NCI-H446 treated with DMSO at 0.1 percent for 48 hours (cell line): ENCODE results near the gene NDRG4.

ENCODE experiments used
- DNase-seq: peaks from one replicate; lab custom pipeline; 2025; lab: John Stamatoyannopoulos, UW

NDRG4 gene

DNA sequence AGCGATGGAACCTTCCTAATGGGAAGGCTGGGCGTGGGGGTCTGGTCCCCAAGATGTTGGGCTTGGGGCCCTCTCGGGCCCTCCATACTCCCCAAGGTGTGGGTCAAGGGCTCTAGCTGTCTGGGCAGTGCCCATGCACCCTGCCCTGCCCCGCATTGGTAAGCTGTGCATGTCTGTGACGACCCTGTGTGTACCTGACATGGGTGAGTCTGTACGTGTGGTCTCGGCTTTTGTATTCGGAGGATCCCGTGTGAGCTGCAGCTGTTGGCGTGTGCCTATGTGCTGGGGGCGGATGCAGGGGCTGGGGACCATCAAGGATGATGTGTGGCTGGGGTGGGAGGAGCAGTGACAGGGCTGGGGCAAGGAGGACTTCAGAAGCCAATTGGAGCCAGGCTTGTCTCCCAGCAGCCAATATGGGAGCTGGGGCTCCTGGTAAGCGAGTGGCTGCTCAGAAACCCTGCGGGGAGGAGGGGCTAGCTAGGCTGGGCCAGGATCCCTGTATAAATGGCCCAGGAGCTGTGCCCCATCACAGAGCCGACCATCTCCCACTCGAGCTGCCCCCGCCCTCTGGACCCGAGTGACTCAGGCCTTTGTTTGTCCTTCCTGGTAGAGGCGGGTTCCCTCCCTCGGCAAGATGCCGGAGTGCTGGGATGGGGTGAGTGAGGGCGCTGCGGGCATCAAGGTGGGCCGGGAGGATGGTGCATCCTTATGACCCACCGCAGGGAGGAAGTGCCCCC is at the start of gene NDRG4:
Gene NDRG4, plus strand, starts transcription at position 529 of the 737 bp plus-strand sequence. Its CDS starts 106 bp downstream, at position 635.
- no peak for DNase-seq

- DNase-seq, result no peak
These were observed 49.4 kb upstream of the NDRG4 start for GRCh38 chr16:58450590-58450989.

- no peak for DNase-seq
These were observed 48.7 kb upstream of the NDRG4 start for GRCh38 chr16:58451265-58451689.

DNA sequence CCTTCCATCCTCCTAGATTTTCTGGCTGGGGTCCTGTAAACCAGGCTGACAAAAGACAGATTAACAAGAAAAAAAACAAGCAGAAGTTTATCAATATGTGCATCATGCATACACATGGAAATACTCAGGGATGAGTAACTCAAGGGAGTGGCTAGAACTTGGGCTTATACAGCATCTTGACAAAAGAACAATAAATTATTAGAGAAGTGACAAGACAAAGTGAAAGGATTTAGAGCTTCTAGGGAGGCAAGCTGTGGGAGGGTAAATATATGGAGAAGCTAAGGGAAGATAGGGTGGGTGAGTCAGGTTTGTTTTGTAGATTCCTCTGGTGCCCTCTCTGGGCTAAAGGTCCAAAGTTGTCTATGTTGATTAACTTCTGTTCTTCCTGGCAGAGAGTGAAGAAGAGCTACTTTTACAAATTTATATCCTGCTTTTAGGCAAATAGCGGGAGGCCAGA is 48.0 kb upstream of the NDRG4 start:
- no peak for DNase-seq

DNA sequence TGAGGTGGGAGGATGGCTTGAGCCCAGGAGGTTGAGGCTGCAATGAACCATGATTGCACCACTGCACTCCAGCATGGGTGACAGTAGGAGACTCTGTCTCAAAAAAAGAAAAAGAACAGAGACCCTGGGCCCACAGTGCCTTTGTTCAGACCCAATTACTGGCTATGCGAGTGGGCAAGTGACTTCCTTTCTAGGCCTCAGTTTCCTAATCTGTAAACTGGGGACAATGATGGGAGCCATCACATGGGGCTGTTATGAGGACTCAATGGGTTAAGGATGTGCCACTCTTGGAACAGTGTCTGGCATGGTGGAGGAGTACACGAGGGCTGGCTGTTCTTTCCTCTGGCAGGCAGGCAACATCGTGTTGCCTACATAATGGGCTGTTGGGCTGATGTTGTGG is 47.3 kb upstream of the NDRG4 start:
- no peak for DNase-seq

DNA sequence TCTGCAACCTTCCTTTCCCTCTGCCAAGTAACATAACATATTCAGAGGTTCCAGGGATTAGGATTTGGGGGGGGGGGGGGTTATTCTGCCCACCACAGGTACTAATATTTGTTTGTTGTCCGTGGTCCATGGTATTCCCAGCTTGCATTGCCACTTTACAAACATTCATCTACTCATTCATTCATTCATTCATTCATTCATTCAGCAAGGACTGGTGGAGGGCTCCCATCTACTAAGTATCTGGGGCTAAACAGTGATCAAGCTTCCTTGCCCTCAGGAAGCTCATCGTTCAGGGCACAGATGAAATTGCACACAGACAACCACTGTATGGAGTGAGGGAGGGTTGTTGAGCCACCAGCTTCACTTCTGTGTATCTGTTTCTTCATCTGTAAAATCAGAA is 45.8 kb upstream of the NDRG4 start:
- no peak for DNase-seq

- DNase-seq, result no peak
These were observed 45.1 kb upstream of the NDRG4 start for GRCh38 chr16:58454856-58455255.

DNA sequence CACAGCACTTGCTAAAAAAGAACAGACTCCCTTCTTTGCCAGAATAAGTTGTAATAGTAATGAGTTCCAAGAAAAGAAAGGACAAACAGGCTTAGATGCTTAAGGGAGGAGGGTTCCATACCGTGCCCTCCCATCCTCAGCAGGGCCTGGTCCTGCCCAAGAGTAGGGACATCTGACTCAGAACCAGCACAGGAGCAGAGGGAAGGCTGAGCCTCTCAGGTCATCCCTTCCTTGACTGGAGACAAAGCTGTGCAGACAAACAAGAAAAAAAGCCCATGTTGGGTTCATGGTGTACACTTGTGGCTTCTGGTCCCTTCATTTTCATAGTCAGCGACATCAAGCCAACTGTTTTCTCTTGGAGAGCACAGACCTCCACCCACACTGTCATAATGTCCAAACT is 44.2 kb upstream of the NDRG4 start:
- no peak for DNase-seq

DNA sequence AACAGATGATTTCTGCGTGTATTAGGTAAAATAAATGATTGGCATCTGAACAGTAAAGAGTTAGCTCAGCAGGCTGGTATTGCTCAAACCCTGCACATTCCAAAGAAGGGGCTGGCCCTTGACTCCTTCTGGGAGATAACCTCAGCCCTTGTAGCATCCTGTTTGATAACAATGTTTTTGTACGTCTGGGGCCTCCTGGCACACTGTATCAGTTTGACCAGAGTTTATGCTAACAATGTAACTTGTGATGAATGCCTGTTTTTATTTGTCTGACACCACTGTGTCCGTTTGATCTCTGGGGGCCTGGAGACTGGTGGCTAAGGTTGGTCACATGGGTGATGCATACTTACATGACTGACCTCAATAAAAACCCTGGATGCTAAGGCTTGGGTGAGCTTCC is 43.8 kb upstream of the NDRG4 start:
- DNase-seq, result no peak

DNA sequence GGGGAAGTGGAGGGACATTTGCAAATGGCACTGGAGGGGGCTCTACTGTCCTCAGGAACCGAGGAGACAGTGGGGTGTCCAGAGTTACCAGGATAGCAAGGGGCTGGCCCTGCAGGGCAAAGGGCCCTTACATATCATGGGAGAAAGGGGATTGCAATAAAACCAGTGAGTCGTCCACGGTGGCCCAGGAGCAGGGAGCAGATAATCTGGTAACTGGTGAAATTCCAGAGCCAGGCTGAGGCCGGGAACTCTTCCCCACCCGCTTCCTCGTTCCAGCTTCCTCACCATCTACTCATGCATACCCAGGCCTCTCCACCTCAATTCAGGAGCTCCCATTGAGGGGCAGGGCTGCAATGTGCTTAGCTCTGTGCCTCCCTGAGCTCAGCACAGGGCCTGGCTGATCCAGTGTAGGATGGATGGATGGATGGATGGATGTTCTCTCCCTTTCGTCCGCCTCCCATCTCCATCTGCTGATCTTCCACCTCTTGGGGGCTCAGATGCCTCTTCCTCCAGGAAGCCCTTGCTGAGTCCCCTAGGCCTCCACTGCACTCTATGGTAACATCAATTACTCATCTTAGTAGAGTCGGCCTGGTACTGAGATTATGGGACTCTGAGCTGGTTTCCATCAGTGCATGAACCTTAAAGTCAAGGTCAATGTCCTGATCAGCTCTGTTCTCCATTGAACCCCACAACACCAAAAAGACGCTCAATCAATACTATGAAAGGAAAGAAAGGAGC is 41.2 kb upstream of the NDRG4 start:
- DNase-seq, result no peak

GRCh38 chr16:58459344-58460218 is 40.4 kb upstream of the NDRG4 start:
- no peak for DNase-seq

GRCh38 chr16:58460219-58460610 is 39.7 kb upstream of the NDRG4 start:
- DNase-seq, result no peak

DNA sequence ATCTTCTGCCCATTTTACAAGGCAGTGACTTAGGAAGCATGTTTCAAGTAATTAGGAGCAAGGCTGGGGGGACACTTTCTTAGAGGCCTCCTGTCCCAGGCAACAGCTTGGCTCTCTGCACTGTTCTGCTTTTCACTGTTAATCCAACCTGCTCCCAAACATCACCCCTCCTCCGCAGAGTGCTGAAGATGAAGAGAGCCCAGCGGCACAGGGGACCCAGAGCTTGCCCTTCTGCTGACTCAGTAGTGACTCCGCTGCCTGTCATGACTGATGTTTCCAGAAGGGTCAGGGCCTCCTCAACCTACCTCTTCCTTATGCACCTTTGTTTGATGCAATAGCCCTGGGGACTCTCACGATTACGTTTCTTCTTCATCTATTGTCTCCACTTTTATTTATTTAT is 38.9 kb upstream of the NDRG4 start:
- DNase-seq, result no peak

DNA sequence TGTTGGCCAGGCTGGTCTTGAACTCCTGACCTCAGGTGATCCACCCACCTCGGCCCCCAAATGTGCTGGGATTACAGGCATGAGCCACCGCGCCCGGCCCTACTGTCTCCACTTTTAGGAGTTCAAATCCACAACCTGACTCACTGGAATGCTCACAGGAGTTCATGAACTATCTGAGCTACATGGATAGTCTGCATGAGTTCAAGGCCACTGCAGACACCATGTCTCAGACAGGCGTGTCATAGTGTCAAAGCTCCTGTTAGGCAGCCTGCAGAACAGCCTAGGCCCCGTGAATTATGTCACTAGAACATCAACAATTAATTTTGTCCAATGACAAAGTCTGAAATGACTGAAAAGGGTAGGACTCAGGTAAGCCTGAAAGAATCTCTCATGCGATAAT is 38.3 kb upstream of the NDRG4 start:
- DNase-seq, result no peak

DNA sequence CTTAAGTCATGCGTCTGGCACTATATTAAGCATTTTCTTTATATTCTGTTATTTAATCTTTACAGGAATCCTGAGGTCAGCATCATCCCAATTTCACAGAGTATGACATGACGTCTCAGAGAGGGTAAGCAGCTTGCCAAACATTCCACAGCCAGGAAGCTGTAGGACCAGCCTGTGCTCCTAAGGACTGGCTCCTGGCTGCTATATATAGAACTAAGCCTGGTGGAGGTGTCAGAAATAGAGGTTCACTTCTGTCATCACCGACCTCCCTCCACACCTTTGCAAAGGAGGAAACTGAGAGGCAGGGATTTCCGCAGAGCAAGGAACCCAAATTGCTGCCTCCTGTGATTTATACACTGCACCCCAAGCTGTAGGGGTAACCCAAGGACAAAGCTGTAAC is 37.9 kb upstream of the NDRG4 start:
- no peak for DNase-seq

- DNase-seq, result no peak
These were observed 37.4 kb upstream of the NDRG4 start for GRCh38 chr16:58462499-58462996.

DNA sequence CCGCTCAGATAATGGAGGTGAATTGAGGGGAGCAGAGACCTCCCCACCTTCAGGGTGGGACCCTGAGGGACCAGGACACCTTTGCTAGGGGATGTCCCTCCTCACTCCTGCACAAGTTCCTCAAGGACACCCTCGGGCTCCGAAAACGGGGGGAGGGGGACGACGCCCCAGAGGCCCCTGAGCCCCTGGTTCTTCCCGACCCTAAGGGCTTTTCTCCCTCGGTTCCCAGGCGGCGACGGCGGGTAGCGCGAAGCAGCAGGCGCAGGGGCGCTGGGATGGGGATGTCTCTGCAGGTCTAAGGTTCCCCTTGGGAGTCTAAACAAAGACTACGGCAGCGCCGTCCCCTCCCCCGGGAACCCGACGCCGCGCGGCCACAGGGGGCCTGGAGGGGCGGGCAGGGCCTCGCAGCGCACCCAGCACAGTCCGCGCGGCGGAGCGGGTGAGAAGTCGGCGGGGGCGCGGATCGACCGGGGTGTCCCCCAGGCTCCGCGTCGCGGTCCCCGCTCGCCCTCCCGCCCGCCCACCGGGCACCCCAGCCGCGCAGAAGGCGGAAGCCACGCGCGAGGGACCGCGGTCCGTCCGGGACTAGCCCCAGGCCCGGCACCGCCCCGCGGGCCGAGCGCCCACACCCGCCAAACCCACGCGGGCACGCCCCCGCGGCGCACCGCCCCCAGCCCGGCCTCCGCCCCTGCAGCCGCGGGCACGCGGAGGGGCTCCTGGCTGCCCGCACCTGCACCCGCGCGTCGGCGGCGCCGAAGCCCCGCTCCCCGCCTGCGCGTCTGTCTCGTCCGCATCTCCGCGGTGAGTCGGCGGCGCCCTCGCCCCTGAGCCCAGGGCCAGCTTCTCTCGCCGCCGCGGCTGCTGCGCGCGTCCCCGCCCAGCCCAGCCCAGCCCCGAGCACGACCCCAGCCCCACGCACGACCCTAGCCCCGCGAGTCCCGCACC is 36.7 kb upstream of the NDRG4 start:
- no peak for DNase-seq

GRCh38 chr16:58464047-58464915 is 35.7 kb upstream of the NDRG4 start:
- no peak for DNase-seq

DNA sequence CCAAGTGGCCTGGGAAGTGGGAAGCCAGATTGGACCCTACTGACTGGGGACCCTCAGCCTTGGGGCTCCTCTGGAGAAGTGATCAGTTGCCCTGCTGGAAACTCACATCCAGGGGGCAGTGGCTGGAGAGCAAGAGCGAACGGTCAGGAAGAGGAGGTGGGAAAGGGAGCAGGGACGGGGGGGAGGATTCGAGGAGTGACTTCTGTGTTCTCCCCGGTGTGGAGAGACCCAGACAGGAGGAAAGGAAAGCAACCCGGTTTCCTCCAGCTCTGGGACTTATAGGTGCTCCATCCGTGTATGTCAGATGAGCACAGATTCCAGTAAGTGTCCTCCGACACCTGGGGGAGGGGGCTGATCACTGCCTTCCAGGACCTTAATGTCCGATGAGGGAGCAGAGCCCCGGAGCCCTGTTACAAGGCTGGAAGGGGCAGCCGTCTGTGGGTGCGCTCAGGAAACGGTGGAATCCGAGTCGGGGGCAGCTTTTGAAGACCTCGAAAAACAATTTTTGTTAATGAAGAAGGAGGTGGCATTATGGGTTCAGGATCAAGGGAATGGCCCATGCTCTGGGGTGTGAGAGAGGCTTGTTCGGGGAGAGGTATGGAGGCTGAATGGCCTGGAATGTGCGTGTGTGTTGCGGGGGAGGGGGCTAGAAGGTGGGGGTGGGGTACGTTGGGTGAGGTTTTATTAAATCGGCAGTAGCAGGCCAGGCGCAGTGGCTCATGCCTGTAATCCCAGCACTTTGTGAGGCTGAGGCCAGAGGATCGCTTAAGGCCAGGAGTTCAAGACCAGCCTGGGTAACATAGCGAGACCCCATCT is 34.8 kb upstream of the NDRG4 start:
- no peak for DNase-seq
